ENCODE results near the gene KLF6.

KLF6 gene

GRCh38 chr10:3761021-3761686, 23.9 kb downstream of the KLF6 start (continued):
- TF ChIP-seq REST (tag by site-specific recombination; IDR thresholded peaks at IDR 0.05): no peak
- no peak for TF ChIP-seq ZNF426 (tag by site-specific recombination; IDR thresholded peaks at IDR 0.05)
- TF ChIP-seq ZNF133 (tag by site-specific recombination; IDR thresholded peaks at IDR 0.05): no peak
- TF ChIP-seq TSHZ1 (tag by site-specific recombination; IDR thresholded peaks at IDR 0.05; ENCODE audit: borderline replicate concordance): no peak
- TF ChIP-seq ZNF473 (tag by site-specific recombination; IDR thresholded peaks at IDR 0.05): no peak

- TF ChIP-seq ZNF76 (tag by site-specific recombination; IDR thresholded peaks at IDR 0.05; ENCODE audit: borderline replicate concordance, low read depth) (no peak), PRDM4 (tag by site-specific recombination; IDR thresholded peaks at IDR 0.05) (peak; percentile 62; the same call in 1 of the 2 replicates)
- Histone ChIP-seq H3K9me3 (ENCODE audit: control insufficient read depth, insufficient read depth, low read depth, low read length) (no peaks in the 10 kb centered on the region), H3K4me3 (ENCODE audit: low read depth, low read length) (no peak overlapping the region), H3K4me1 (ENCODE audit: control insufficient read depth, insufficient read depth, low read length) (no peaks in the 10 kb centered on the region), H3K36me3 (ENCODE audit: control insufficient read depth in 2 of 2, insufficient read depth in 1 of 2, low read length in 2 of 2) (no peaks in the 10 kb centered on the region), H3K27ac (ENCODE audit: extremely low read depth, low read depth, low read length) (no peak overlapping the region)
- POLR2A ChIA-PET: no interaction called here
- CTCF ChIA-PET: no interaction called here
Observed at GRCh38 chr10:3760083-3760482, 24.9 kb downstream of the KLF6 start.

GRCh38 chr10:3759397-3759796, 25.6 kb downstream of the KLF6 start:
- Histone ChIP-seq H3K36me3 (ENCODE audit: control insufficient read depth in 2 of 2, insufficient read depth in 1 of 2, low read length in 2 of 2) (no peaks in the 10 kb centered on the region), H3K4me1 (ENCODE audit: control insufficient read depth, insufficient read depth, low read length) (no peaks in the 10 kb centered on the region), H3K27ac (ENCODE audit: extremely low read depth, low read depth, low read length) (no peak overlapping the region), H3K4me3 (ENCODE audit: low read depth, low read length) (no peak overlapping the region), H3K9me3 (ENCODE audit: control insufficient read depth, insufficient read depth, low read depth, low read length) (no peaks in the 10 kb centered on the region)
- CTCF ChIA-PET: no interaction called here
- POLR2A ChIA-PET: no interaction called here
- TF ChIP-seq YY2 (tag by site-specific recombination; IDR thresholded peaks at IDR 0.05) (no peak), ZNF366 (tag by site-specific recombination; conservative IDR thresholded peaks at IDR 0.05) (peak; percentile 86), PRDM1 (tag by site-specific recombination; IDR thresholded peaks at IDR 0.05) (peak; percentile 89)
